HG02884 (cell line): ENCODE results near the gene WNT11.

Experiments used
- ATAC-seq: cut with Tn5 transposase; IDR thresholded peaks from one replicate; pipeline ENCODE4 v1.9.1; 2021; ENCODE audit warnings: mild to moderate bottlenecking, moderate library complexity; ENCODE audit not compliant: unreplicated experiment

The WNT11 gene

DNA sequence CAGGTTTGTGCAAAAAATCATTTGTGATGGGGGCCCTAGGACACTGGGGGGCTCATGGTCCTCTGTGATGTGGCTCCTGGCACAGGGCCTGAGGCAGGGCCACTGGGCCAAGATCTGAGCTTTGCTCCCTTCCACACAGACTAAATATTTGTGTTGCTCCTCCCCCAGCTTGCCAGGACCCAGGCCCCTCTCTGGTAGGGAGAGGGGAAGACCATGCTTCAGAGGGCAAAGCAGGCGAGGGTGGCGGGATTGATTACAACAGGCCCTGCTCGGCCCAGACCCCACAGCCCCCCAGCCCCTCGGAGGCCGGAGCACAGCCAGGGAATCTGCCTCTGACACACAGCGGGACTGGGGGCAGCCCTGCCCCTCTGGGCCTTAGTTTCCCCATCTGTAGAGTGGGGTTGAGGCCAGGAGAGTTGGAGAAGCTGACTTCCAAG is 29.0 kb downstream of the WNT11 start:
- no peak for ATAC-seq

- ATAC-seq: no peak
Measured at GRCh38 chr11:76176463-76176862, 29.8 kb downstream of the WNT11 start.

DNA sequence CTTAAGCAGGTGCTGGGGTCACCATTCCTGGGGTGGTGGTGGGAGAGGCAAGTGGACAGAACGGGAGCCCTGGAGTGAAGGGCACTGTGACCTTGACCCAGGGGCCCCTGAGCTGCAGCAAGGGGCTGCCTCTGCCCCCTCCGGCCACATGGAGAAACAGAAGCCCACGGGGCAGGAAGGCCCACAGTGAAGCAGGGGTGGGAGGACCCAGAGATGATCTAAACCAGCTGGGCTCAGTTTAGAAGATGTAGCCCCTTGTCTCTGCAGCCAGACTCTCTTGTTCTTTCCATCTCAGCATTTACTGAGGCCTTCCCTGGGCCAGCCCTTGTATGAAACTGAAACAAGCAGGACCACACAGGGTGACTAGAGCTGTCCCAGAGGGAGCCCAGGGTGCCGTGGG is 30.5 kb downstream of the WNT11 start:
- no peak for ATAC-seq

GRCh38 chr11:76174330-76174729 is 32.0 kb downstream of the WNT11 start:
- no peak for ATAC-seq

DNA sequence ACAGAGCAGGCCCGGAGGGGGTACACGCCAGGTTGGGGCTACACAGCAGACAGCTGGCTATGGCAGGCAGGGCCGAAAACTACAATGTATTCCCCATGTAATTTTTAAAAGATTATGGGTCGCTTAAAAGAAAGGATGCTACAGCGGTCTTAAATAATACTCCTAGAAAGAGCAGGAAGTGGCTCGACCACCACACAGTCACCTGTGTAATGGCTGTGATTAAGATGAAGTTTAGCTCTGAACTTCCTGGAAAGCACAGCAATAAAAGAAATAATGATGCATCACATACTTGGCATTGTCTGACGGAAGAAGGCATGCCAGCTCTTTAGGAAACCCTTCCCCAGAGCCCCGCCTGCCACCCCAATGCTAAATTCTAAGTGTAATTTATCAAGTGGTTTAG is 32.6 kb downstream of the WNT11 start:
- ATAC-seq: no peak

GRCh38 chr11:76172583-76172982 is 33.7 kb downstream of the WNT11 start:
- ATAC-seq: no peak

DNA sequence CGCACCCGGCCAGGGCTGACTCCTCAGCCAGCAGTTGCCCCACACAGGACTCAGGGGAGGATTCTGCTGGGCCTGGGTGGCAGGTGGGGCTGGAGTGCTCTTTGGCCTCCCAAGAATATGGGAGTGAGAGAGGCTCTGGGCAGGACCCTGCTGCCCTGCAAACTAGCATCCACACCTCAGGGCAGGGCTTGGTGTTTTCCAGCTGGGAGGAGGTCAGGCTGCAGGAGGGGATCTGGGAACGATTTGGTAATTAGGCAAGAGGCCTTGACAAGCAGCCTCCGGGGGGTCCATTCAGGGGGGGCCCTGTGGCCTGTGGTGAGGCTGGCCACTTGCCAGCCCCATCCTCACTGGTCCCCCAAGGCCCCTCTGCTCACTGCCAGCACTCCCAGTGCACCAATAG is 35.8 kb downstream of the WNT11 start:
- ATAC-seq: no peak

DNA sequence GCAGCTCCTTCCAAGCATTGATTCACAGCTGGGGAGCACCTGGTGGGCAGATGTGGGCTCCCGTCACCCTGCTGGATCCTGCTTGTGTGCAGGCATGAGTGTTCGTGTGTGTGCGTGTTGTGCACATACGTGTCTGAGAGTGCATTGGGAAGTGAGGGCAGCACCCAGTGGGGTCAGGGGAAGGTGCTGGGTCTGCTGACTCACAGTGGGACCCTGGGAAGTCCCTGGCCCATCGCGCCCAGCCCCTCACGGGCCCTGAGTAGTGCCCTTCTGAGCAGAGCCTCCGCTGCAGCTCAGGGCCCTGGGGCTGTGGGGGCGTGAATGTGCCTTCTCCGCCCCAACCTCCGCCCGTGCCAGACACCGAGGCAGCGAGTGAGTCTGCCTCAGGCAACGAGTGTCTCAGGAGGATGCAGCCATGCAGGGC is 36.8 kb downstream of the WNT11 start:
- ATAC-seq: no peak

DNA sequence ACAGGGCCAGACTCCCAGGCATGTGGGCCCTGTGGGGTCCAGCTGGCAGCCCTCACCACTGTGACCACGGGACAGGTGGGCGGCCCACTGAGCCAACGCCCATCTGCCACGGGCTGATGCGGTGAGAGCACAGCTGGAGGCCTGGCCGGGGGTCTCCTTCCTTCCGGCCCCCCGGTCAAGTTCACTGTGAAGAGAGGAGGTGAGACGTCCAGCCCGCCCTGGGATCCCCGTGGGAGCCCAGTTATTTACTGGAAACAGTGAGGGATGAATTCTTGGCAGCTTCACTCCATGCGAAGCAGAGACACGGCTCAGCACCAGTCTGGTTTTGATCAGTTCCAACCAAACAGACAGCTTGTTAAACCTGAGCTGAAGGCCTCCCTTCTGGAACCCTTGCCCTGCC is 38.7 kb downstream of the WNT11 start:
- no peak for ATAC-seq

GRCh38 chr11:76166314-76166713 is 40.0 kb downstream of the WNT11 start:
- ATAC-seq: no peak

DNA sequence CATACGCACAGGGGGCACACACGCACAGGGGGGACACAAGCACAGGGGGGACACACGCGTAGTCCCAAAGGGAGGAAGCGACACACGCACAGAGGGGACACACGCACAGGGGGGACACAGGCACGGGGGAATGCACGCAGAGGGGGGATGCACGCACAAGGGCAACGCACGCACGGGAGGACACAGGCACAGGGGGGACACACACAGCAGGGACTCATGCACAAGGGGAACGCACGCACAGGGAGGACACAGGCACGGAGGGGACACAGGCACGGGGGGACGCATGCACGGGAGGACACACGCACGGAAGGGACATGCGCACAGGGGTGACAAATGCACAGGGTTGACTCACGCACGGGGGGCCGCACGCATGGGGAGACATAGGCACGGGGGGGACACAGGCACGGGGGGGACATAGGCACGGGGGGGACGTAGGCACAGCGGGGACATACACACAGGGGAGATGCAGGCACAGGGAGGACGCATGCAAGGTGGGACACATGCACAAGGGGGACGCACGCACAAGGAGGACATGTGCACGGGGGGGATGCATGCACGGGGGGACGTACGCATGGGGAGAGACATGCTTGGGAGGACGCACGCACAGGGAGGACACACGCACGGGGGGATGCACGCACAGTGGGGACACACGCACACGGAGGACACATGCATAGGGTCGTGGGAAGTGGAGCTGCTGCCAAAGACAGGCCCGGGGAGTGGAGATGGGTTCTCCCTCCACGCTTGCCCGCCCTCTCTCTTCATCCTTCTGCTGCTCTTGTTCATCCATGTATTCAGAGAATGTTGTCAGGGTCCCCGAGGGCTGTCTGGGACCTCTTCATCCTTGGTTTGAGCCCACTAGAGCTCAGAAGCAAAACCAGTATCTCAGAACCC is 41.2 kb downstream of the WNT11 start:
- no peak for ATAC-seq

DNA sequence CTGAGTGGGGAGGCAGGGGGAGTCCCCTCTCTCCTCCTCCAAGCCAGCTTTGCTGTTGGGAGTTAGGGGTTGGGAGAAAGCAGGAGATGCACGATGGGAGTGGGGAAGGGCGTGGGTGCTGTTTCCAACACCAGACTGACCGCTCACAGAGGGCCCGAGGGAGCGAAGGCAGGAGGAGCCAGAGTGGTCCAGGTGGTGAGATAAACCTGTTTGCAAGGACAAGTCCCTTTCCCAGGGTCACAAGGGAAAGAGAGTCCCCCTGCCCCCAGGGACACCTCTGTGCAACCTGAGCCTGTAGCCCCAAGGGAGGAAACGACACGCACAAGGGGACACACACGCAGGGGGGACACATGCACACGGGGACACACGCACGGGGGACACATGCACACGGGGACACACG is 42.2 kb downstream of the WNT11 start:
- no peak for ATAC-seq

- no peak for ATAC-seq
Measured at GRCh38 chr11:76163289-76163880, 42.9 kb downstream of the WNT11 start.

- ATAC-seq: no peak
Measured at GRCh38 chr11:76162336-76163288, 43.7 kb downstream of the WNT11 start.

- ATAC-seq: no peak
Measured at GRCh38 chr11:76161261-76161961, 44.9 kb downstream of the WNT11 start.

DNA sequence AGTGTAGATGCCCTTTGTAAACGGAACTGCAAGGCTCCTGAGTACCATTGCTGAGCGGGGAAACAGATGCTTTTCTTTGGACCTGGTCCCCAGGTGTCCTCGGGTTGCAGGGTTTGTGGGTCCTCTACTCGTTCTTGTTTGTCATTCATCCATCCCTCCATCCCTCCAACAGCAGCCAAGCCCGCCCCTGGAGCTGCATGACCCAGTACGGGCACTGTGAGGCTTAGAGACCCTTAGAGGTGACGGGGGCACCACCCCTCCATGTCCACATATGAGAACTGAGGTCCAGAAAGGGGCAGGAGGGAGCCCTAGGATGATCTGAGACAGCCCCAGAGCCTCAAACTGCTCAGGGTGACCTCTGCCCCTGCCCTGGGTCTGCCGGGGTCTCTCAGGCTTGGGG is 45.4 kb downstream of the WNT11 start:
- ATAC-seq: no peak

DNA sequence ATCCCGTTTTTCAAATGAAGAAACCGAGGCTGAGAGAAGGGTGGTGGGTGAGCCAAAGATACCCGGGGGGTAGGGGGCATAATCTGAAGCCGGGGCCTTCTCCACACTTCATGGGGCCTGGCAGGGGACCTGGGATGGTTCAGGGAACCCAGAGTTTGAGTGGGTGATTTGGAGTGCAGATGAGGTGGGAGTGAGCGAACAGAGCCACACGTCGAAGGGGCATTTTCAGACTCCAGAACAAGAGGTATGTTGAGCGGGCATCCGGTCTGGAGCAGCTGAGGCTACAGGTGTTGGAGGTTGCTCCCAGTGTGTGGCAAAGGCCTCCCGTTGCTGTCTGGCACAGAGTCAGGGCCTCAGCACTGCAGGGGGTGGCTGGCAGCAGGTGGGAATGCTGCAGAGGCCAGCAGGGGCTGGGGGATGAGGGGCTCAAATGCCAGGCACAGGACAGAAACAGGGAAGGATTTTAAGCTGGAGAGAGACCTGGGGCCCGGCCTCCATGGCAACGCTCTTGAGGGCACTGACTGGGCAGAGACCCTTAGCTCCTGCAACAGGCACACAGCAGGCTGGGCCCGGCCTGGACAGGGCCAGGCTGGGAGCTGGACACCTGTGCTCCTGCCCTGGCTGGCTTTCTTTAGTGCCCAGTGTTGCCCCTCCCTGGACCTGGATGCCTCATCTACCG is 46.2 kb downstream of the WNT11 start:
- no peak for ATAC-seq

GRCh38 chr11:76159303-76159937 is 46.9 kb downstream of the WNT11 start:
- ATAC-seq: no peak

DNA sequence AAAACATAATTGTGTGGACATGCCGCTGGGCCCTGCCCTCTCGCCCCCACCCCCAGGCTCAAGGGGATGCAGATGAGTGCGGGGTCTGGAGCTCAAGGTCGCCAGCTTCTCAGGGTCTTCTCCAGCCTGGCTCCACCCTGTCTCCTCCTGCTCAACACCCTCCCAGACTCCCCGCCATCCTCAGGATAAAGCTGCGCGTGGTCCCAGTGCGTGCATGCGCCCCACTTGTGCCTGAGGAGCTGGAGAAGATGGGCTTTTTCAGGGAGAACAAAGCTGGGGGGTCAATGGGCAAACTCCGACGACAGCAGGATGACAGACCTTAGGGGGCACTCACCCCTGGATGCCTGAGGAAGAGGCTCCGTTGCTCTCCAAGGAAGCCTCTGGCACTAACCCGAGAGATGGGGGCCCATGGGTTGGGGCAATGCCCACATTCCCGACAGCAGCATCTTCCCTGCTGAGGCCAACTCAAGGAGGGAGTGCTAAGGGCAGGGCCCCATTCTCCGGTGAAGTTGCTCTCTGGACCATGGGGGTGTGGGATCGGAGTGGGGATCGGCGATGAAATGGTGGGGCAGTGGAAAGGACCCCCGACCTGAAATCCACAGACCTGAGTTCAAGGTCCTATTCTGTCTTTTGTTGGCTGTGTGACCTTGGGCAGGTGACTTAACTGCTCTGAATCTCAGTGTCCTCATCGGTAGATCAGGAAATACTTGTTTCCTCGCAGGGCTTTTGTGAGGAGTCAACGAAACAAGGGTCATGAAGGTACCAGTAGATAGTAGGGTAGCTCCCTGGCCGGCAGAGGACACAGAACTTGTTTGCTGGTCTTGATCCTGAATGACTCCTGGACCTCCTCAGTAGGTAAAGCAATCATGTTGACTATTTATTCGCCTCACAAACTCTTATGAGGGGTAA is 47.7 kb downstream of the WNT11 start:
- ATAC-seq: no peak
